ENCODE results near the gene PLEKHA7.

GRCh38 chr11:16800382-16800781 lies 213.8 kb downstream of the PLEKHA7 start:
- TF ChIP-seq CTCF (IDR thresholded peaks at IDR 0.05) (no peak), POLR2A (IDR thresholded peaks at IDR 0.05) (no peak)
